Osteoblast (primary cell): ENCODE measurements around the gene OTOG. TPM values are rescaled to one million over a fixed set of nuclear protein-coding genes. Genes with fewer than 3 reads are reported as not detected.

Experiments used
- DNase-seq: peaks from one replicate; pipeline ENCODE4 v3.0.0; 2011; ENCODE audit warnings: low spot score, mixed read lengths; ENCODE audit not compliant: insufficient read length; ENCODE audit errors: missing footprints
- H2AFZ ChIP-seq: 2 replicates; pipeline ENCODE4 v1.6.0; 2011; ENCODE audit warnings: mild to moderate bottlenecking, low read length
- H3K27ac ChIP-seq: 2 replicates; pipeline ENCODE4 v1.5.1; 2011; ENCODE audit warnings: mild to moderate bottlenecking, low read depth, low read length, moderate library complexity
- H3K27me3 ChIP-seq: 2 replicates; pipeline ENCODE4 v1.6.0; 2012; ENCODE audit warnings: mild to moderate bottlenecking, control low read depth, inconsistent platforms, low read length, moderate library complexity; ENCODE audit not compliant: insufficient read depth
- H3K36me3 ChIP-seq: 2 replicates; pipeline ENCODE4 v1.5.1; 2011; ENCODE audit warnings: mild to moderate bottlenecking, low read length, control low read depth, moderate library complexity; ENCODE audit not compliant: insufficient read depth
- H3K4me1 ChIP-seq: 2 replicates; pipeline ENCODE4 v1.5.1; 2011; ENCODE audit warnings: mild to moderate bottlenecking, low read length, control low read depth, moderate library complexity; ENCODE audit not compliant: insufficient read depth
- H3K4me2 ChIP-seq: 2 replicates; pipeline ENCODE4 v1.6.0; 2011; ENCODE audit warnings: mild to moderate bottlenecking, low read length; ENCODE audit not compliant: insufficient read depth
- H3K4me3 ChIP-seq: fragments of 200-600 bp; sonication (generic); 3 replicates; pipeline ENCODE4 v1.5.1; 2012; ENCODE audit warnings: mild to moderate bottlenecking, low read length, inconsistent platforms; ENCODE audit not compliant: insufficient read depth
- H3K79me2 ChIP-seq: 2 replicates; pipeline ENCODE4 v1.6.0; 2012; ENCODE audit warnings: mild to moderate bottlenecking, low read length, control low read depth, inconsistent platforms; ENCODE audit not compliant: insufficient read depth
- H3K9me3 ChIP-seq: 2 replicates; pipeline ENCODE4 v1.5.1; 2011; ENCODE audit warnings: low read depth, low read length, control low read depth
- H4K20me1 ChIP-seq: 2 replicates; pipeline ENCODE4 v1.6.0; 2012; ENCODE audit warnings: mild to moderate bottlenecking, low read length, control low read depth; ENCODE audit not compliant: insufficient read depth
- total RNA-seq: library from RNA; depleted of rRNA; stranded (reverse); fragments of >200 nt; gene quantifications from 2 replicates; pipeline ENCODE4 v1.2.3, GENCODE V29; 2012
- TF ChIP-seq, protein P1 (sequence below): IDR thresholded peaks from 2 replicates; pipeline ENCODE4 v1.5.1; 2011; ENCODE audit warnings: mild to moderate bottlenecking, low read depth, low read length, moderate library complexity; ENCODE audit errors: extremely low read depth

Gene OTOG
- total RNA-seq, 1 donor: not detected

DNA sequence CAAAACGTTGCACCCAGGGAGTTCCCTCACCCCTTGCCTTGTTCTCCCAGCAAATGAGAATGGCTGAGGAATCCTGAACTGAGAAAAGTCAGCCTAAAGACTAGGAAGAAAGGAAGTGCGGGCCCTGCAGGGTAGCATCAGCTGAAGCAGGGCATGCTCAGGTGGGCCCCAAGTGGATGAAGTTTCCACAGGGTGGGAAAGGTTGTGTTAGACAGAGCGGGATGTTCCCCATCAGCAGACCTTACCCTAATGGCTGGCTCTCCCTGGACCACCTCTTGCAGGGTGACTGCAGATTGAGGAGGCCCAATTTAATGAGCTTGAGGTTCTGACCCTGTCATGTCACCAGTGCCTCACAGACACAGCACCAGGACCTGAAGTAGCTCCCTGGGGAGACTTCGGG is 90.8 kb downstream of the OTOG start:
- Histone ChIP-seq H3K4me3 (no peak overlapping the region), H3K4me2 (no peak overlapping the region), H2AFZ (no peak overlapping the region), H3K79me2 (no peaks in the 10 kb centered on the region), H3K27ac (no peak overlapping the region), H3K36me3 (no peaks in the 10 kb centered on the region), H3K27me3 (peaks cover 3% of the 10 kb centered on the region), H4K20me1 (no peaks in the 10 kb centered on the region), H3K4me1 (no peaks in the 10 kb centered on the region), H3K9me3 (no peaks in the 10 kb centered on the region)
- no peak for DNase-seq
- TF ChIP-seq, protein P1, sequence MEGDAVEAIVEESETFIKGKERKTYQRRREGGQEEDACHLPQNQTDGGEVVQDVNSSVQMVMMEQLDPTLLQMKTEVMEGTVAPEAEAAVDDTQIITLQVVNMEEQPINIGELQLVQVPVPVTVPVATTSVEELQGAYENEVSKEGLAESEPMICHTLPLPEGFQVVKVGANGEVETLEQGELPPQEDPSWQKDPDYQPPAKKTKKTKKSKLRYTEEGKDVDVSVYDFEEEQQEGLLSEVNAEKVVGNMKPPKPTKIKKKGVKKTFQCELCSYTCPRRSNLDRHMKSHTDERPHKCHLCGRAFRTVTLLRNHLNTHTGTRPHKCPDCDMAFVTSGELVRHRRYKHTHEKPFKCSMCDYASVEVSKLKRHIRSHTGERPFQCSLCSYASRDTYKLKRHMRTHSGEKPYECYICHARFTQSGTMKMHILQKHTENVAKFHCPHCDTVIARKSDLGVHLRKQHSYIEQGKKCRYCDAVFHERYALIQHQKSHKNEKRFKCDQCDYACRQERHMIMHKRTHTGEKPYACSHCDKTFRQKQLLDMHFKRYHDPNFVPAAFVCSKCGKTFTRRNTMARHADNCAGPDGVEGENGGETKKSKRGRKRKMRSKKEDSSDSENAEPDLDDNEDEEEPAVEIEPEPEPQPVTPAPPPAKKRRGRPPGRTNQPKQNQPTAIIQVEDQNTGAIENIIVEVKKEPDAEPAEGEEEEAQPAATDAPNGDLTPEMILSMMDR: no peak

DNA sequence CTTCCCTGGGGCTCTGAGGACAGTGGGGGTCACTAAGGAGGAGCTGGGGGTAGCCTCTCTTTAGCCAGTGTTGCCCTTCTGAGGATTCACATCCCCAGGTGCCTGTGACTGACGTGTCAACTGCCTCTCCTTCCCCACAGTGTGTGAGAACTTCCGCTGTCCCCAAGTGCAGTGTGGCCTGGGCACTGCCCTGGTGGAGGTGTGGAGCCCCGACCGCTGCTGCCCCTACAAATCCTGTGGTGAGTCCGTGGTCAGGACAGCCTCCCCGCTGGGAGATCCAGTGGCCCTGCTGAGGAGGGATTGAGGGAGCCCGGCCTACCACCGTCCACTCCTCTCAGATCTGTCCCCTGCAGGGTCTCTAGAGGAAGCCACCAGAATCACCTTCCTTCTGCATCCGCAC is 91.3 kb downstream of the OTOG start:
- Histone ChIP-seq H3K4me1 (no peaks in the 10 kb centered on the region), H2AFZ (no peak overlapping the region)
- no peak for DNase-seq

DNA sequence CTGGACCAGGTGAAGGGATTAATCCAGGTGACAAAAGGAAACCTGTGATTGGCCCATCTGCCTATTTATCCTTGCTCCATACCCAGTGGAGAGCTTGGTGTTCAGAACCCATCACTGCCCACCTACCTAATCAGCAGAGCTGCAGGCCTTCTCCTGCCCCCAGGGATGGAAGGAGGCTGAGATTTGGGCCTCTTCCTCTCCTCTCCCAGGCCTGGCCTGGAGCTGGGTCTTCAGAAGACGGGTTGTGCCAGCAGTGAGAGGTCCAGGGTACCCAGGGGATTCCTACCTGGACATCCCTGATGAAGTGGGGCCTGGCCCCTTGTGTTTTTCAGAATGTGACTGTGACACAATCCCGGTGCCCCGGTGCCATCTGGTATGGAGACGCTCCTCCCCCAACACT is 92.0 kb downstream of the OTOG start:
- H3K27ac ChIP-seq: no peak overlapping the region
- no peak overlapping the region for H3K4me2 ChIP-seq
- H3K4me3 ChIP-seq: no peak overlapping the region
- H3K79me2 ChIP-seq: no peaks in the 10 kb centered on the region
- TF ChIP-seq, protein P1: no peak
- no peaks in the 10 kb centered on the region for H3K4me1 ChIP-seq
- no peaks in the 10 kb centered on the region for H4K20me1 ChIP-seq
- DNase-seq: no peak
- no peaks in the 10 kb centered on the region for H3K9me3 ChIP-seq
- peaks cover 3% of the 10 kb centered on the region for H3K27me3 ChIP-seq
- H2AFZ ChIP-seq: no peak overlapping the region
- no peaks in the 10 kb centered on the region for H3K36me3 ChIP-seq

More for the DNA sequence above, 91.3 kb downstream of the OTOG start:
- H3K4me2 ChIP-seq: no peak overlapping the region
- TF ChIP-seq, protein P1: no peak
- H4K20me1 ChIP-seq: no peaks in the 10 kb centered on the region
- no peaks in the 10 kb centered on the region for H3K79me2 ChIP-seq
- H3K27ac ChIP-seq: no peak overlapping the region
- no peak overlapping the region for H3K4me3 ChIP-seq
- no peaks in the 10 kb centered on the region for H3K9me3 ChIP-seq
- H3K36me3 ChIP-seq: no peaks in the 10 kb centered on the region
- H3K27me3 ChIP-seq: peaks cover 3% of the 10 kb centered on the region

DNA sequence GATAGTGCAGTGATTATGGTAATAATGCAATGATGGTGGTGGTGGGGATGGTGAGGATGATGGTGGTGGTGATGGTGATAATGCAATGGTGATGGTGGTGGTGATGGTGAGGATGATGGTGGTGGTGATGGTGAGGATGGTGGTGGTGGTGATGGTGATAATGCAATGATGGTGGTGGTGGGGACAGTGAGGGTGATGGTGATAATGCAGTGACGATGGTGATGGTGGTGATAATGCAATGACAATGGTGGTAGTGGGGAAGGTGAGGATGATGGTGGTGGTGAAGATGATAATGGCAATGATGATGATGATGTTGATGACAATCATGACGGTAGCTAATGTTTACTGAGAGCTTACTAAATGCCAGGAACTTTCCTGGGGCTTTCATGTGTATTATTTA is 92.7 kb downstream of the OTOG start:
- no peak for DNase-seq
- Histone ChIP-seq H3K79me2 (no peaks in the 10 kb centered on the region), H3K27ac (no peak overlapping the region), H3K4me1 (no peaks in the 10 kb centered on the region), H2AFZ (no peak overlapping the region), H3K27me3 (peaks cover 3% of the 10 kb centered on the region), H3K4me2 (no peak overlapping the region), H3K4me3 (no peak overlapping the region), H4K20me1 (no peaks in the 10 kb centered on the region), H3K9me3 (no peaks in the 10 kb centered on the region), H3K36me3 (no peaks in the 10 kb centered on the region)
- TF ChIP-seq, protein P1: no peak
